ENCODE data around the gene NAV2.

The NAV2 gene

DNA sequence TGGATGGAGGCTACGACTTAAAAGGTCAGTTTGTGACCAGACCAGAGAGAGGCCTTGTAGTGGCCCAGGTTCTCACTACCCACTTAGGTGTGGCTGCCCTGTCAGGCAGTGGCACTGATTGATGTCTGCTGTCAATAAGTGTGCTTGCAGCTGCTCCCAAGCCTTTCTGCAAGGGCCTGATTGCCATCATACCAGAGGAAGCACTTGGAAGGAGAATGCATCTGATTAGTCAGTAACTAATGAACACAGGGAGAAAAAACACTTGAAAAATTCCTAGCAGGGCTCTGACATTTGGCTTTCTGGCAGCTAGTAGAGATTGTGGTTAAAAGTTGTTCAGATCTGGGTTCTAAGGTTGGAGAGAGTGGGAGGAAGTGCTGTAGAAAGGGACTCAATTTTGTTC lies 107.5 kb downstream of the NAV2 start:
- TF ChIP-seq, protein P1, sequence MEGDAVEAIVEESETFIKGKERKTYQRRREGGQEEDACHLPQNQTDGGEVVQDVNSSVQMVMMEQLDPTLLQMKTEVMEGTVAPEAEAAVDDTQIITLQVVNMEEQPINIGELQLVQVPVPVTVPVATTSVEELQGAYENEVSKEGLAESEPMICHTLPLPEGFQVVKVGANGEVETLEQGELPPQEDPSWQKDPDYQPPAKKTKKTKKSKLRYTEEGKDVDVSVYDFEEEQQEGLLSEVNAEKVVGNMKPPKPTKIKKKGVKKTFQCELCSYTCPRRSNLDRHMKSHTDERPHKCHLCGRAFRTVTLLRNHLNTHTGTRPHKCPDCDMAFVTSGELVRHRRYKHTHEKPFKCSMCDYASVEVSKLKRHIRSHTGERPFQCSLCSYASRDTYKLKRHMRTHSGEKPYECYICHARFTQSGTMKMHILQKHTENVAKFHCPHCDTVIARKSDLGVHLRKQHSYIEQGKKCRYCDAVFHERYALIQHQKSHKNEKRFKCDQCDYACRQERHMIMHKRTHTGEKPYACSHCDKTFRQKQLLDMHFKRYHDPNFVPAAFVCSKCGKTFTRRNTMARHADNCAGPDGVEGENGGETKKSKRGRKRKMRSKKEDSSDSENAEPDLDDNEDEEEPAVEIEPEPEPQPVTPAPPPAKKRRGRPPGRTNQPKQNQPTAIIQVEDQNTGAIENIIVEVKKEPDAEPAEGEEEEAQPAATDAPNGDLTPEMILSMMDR (IDR thresholded peaks at IDR 0.05; ENCODE audit: insufficient read depth, low read depth, low read length, missing control alignments): no peak
- H3K4me3 ChIP-seq (ENCODE audit: low read depth, low read length): no peak overlapping the region
- no peak for DNase-seq (ENCODE audit: low read depth)

DNA sequence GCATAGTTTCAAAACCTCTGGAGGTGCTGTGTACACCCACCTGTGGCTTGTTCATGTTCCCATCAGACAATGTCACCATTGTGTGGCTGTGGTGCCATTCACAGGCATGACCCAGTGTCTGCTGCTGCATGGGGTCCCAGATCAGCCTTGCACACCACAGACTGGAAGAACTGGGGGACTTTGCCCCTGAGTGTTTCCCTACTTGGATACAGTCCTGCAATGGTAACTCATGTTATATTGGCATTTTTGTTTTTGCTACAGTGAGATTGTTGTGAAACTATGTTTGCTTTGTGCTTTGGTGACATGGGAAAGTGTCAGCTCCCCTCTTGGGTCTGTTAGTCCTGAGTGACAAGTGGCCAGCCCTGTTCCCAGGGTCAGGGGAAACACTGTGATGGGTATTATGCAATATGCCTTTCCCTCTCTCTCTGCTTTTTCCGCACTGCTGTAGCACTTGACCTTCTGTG lies 108.8 kb downstream of the NAV2 start:
- no peak for DNase-seq (ENCODE audit: low read depth)
- H3K4me3 ChIP-seq (ENCODE audit: low read depth, low read length): no peak overlapping the region
- TF ChIP-seq, protein P1 (IDR thresholded peaks at IDR 0.05; ENCODE audit: insufficient read depth, low read depth, low read length, missing control alignments): no peak

DNA sequence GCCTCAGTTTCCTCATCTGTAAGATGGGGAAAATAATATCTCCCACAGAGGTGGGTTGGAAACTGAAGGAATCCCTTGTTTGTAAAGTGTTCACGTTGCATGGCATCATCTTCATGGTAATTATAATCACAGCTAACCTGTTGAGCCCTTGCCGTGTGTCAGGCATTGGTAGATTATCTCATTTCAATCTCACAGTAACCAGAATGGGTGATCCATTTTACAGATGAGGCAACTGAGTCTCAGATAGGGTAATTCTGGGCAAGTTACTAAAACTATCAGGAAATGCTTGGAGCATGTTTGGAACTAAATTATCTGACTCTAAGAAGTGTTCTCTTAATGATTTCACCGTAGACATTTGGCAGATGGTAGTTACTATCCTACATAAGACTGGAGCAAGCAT lies 109.4 kb downstream of the NAV2 start:
- no peak for DNase-seq (ENCODE audit: low read depth)
- TF ChIP-seq, protein P1 (IDR thresholded peaks at IDR 0.05; ENCODE audit: insufficient read depth, low read depth, low read length, missing control alignments): no peak
- no peak overlapping the region for H3K4me3 ChIP-seq (ENCODE audit: low read depth, low read length)

DNA sequence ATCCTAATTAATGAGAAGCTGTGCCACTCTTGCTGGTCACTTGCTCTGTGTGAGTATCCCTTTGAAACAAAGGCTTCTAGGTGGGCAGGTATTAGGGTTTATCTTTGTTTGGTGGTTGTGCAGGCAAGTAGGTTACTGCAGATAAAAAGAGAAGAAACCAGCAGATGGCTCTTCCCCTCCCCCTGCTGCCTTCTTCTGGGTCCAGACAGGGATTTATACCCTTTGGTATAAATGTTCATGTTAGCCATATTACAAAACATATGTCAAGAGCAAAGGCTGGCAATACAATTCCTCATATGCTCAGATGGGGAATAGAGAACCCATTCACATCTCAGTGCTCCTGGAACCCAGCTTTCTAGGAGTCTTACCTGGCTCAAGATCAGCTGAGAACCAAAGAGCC lies 109.9 kb downstream of the NAV2 start:
- TF ChIP-seq, protein P1 (IDR thresholded peaks at IDR 0.05; ENCODE audit: insufficient read depth, low read depth, low read length, missing control alignments): no peak
- DNase-seq (ENCODE audit: low read depth): no peak
- no peak overlapping the region for H3K4me3 ChIP-seq (ENCODE audit: low read depth, low read length)

DNA sequence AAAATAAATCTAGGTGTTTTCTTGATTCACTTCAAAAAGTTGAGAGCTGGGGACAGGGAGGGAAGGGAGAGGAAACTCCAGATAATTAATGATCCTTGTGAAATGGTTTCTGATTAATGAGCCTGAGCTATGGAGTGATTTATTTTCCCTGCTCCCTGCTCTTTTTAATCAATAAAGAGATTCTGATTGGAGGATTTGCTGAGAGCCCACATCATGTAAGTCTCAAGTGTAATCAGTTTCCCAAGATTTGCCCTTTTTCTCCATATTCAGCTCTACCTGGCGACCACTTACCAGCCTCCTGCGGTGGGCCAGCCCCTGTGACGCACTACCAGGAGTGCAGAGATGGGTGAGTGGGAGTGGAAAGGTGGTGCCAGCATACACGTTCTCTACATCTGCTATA lies 114.0 kb downstream of the NAV2 start:
- DNase-seq (ENCODE audit: low read depth): no peak
- no peak overlapping the region for H3K4me3 ChIP-seq (ENCODE audit: low read depth, low read length)
- TF ChIP-seq, protein P1 (IDR thresholded peaks at IDR 0.05; ENCODE audit: insufficient read depth, low read depth, low read length, missing control alignments): no peak

DNA sequence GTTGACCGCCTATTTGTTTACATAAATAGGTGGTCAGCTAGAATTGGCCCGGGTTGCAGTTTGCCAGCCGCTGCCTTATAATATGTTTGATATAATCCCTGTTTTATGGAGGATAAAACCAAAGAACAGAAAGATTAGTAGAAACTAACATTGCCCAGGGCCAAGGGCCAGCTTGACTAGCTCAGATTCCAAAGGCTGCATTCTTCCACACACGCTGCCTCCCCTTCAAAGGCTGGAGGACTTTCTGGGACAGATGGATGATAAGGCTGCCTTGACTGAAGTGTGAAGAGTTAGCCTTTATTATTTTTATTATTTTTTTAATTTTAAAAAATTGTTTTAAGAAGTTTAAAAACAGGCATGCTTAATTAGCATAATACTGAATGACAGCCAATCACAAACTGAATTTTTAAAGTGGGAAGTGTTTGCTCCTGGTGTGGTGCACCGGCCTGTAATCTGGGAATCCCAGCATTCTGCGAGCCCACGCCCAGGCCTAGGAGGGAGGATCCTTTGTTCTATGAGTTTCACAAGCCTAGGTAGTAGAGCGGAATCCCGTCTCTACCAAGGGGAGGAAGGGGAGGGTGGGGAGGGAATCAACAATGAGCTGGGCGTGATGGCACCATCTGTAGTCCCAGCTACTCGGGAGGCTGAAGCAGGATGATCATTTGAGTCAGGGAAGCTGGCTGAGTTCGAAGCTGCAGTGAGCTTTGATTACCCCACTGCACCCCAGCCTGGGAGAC lies 114.9 kb downstream of the NAV2 start:
- no peak for DNase-seq (ENCODE audit: low read depth)
- TF ChIP-seq, protein P1 (IDR thresholded peaks at IDR 0.05; ENCODE audit: insufficient read depth, low read depth, low read length, missing control alignments): no peak
- H3K4me3 ChIP-seq (ENCODE audit: low read depth, low read length): no peak overlapping the region
